Activated CD8-positive, alpha-beta memory T cell treated with anti-CD3 and anti-CD28 coated beads, Interleukin-2, amount 50 U/mL, for 1 hour (primary cell): Measurements from ENCODE around the gene SRP68.
"Not testable (repeated sequence)": the region's sequence is repeated elsewhere in the genome, so short reads cannot be mapped to it uniquely, and the experiment has no call there.

Source experiments
- DNase-seq: peaks from one replicate; pipeline ENCODE4 v3.0.0-alpha.2; 2020; ENCODE audit errors: extremely low read depth

SRP68 gene

GRCh38 chr17:76076765-76077583 is 4.7 kb upstream of the SRP68 start:
- no peak for DNase-seq

- no peak for DNase-seq
Measured at GRCh38 chr17:76076146-76076764, 3.9 kb upstream of the SRP68 start.

DNA sequence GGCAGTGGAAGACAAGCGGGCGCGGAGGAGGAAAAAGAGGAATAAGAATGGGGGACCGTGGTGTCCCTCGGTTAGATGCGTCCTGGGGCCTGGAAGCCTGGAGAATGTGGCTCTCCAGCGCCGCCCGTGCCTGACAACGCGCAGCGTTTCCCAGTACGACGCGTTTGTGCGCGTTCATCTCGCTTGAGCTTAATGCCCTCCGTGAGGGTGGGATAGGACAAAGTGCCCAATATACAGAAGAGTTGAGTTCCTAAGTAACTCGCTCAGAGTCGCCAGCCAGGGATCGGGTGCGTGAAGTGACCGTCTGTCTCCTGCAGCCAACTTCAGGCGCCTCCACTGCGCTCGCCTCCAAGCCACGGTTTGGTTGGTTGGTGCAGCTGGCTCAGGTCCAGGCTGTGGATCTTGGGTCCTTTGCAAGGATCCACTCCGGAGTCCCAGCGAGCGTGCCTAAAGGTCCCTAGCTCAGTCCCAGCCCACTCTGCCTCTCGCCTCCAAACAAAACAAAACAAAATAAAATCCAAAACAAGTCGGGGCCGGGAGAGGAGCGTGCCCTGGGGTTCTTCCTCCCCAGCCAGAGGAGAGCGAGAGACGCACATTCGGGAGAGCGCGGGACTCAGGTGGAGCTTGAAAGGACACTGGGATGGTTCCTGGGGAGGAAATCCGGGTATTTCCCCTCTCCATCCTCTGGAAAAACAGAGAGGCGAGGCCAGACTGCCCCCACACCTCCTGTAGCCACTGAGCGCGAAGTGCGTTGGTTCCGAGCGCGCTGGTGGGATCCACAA is 3.2 kb upstream of the SRP68 start:
- no peak for DNase-seq

DNA sequence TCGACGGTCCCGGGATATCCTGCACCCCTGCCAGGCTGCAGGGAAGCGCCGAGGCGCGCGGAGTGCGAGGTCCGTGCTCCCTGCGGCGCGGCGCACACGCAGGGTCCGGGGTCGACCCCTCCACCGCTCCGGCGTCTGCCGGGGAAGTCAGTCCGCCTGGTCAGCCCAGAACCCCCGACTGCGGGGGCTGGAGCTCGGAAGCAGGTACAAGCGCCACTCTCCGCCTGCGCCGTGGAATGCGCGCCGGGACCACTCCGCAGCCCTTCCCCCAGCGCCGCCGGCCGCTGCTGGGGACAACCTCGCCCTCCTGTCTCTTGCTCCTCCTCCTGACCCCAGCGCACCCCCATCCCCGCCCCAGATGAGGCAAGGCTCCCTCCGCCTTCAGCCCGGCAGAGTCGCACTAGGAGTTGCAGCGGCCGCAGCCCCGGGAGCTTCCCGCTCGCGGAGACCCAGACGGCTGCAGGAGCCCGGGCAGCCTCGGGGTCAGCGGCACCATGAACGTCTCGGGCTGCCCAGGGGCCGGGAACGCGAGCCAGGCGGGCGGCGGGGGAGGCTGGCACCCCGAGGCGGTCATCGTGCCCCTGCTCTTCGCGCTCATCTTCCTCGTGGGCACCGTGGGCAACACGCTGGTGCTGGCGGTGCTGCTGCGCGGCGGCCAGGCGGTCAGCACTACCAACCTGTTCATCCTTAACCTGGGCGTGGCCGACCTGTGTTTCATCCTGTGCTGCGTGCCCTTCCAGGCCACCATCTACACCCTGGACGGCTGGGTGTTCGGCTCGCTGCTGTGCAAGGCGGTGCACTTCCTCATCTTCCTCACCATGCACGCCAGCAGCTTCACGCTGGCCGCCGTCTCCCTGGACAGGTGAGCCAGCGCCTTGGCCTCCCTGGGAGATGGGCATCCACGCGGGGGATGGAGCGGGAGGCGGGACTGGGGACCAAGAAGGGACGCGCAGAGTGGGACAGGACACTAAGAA is 2.4 kb upstream of the SRP68 start, which contains the start of gene GALR2:
Gene GALR2, plus strand, starts transcription at position 392 of the 974 bp plus-strand sequence. Its CDS starts 103 bp downstream, at position 495.
- no peak for DNase-seq

DNA sequence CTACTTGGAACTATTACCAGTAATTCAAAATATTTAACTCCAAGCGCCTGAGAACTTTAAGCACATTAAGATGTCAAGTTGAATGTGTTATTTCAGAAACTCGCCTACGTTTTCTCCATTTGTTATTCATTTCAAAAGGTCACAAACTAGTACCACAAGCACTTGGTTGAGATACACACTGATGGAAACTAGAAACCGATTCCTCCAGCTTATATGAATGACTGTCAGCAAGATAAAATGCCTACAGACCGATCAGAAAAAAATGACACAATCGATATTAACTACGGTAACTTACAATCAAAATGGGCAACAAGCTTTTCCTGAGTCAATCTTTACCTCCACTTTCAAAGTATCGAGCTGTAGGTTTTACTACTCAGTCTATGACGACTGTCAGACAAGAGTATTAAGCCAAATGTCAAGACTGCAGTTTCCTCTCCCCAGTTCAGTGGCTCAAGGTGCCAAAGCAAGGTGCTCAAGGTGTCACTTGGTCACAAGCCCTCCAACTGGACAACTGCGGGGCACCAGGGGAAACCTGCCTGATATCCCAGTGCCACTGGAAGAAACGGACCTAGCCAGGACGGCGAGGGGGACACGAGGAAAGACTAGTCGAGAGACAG is 678 bp downstream of the SRP68 start:
- DNase-seq = no peak

- DNase-seq = no peak
Measured at GRCh38 chr17:76065775-76066174, 6.5 kb downstream of the SRP68 start.

DNA sequence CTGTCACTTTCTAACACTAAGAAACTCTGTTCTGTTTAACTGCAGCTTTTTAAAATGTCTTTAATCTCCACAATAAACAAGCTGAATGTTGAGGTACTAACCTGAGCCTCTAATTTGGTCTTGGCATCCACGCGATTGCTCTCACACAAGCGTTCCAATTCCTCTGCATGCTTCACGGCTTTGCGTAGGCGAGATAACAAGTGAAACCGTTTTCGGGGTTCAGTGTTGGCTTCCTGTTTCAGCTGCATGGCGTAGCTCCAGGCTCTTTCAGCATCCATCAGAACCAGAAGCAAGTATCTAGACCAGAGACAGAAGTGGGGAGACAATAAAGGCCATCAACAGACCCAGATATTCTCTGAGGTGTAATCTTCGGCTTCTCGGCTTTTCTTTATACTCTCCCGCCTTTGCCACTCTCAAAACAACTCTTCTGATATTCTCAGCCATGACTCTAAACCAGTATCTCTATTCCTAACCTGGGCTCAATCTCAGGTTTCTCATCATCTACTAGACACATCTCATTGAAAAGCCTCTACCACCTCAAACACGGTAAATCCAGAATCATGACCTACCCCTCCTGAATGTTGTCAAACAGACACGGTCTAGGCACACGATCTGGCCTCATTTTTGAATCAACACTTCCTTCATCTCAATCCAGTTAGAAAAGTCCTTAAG is 8.3 kb downstream of the SRP68 start:
- DNase-seq = no peak

DNA sequence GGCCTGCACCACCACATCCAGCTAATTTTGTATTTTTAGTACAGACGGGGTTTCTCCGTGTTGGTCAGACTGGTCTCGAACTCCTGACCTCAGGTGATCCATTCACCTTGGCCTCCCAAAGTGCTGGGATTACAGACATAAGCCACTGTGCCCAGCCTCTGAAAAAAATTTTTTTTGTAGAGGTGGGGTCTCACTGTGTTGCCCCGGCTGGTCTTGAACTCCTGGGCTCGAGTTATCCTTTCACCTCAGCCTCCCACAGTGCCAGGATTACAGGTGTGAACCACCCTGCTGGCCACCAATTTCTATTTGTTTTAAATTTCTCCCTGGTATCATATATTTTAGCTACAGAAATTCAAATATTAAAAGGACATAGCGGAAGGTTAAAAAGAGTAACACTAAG is 14.1 kb downstream of the SRP68 start:
- not testable (repeated sequence) for DNase-seq

- no peak for DNase-seq
Measured at GRCh38 chr17:76056882-76057281, 15.4 kb downstream of the SRP68 start.

DNA sequence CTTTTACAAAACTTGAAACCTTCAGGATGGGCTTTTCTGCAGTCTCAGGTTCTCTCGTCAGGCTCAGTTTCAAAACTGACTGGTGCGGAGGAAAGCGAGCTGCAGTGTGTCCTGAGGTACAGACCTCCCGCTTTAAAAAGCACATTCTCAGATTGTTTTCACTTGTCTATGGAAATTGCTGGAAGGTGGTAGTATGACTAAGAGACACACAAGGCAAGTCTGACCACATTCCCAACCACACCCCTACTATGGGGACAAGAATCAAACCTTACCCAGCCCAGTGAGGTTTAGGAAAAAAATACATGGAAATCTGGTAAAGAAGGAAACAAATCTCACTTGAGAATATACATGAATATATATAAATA is 18.2 kb downstream of the SRP68 start:
- no peak for DNase-seq

DNA sequence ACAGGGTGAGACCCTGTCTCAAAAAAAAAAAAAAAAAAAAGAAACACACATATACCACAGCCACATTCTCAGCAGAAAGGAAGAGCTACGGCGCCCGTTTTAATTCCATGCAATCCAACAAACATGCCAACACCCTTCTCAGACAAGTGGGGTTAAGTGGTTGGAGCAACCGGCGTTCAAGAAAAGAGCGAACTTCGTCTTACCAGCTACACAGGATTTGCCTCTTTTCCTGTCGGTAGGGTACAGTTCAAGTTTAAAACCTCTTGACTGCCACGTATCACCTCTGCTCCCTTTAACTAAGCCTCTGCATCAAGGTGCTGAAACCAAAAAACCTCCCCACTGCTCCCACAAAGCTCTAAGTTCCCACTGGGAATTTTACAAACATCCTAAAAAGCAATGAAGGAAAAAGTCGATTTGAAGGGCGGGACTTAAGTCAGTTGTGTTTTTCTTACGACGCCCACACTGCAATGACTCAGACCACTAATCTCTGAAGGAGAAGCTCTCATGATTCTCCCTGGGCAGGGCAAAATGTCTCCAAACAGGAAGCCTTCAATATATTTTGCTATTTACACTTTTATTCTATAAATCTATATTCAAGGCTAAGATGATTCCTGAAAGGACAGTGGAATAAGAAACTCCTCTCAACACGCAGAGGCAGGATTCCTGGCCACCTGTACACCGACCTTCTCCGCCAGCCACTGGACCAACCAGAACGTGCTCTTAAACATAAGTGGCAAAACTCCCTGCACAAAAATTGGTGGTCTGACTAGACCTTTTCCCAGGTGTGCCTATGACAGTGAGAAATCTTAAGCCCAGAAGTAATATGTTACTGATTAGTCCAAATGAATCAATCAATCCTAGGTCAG is 18.8 kb downstream of the SRP68 start:
- DNase-seq = no peak

- DNase-seq = no peak
Measured at GRCh38 chr17:76051561-76051960, 20.8 kb downstream of the SRP68 start.

GRCh38 chr17:76050538-76051467 is 21.5 kb downstream of the SRP68 start:
- DNase-seq = no peak

DNA sequence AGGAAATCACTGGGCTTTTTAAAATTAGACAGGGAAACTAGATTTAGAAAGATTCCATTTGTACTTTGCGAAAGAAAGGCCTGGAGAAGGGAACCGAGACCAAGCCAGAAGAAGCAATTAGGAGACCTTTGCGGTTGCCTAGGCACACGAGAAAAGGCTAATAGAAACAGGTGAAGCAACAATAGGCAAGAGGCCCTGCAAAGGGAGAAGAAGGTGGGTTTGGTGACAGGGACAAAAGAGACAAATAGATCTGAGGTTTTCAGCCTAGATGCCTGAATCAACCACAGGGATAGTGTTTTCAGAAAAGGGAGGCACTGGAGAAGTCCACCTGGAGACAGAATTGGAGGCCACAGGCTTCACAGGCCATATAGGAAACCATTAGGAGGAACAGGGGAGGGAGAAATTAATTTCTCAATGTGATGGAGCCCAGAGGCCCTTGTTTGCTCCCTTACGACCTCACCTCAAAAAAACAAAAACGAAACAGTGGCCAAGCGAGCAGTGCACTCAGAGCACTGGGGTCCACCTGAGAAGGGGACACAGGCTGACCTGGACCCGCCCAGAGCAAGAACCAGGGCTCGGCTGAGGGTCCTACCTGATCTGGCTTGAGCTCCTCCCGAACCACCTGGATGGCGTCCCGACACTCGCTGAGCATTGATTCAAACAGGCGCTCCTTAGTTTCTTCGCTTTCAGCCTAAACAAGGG is 22.3 kb downstream of the SRP68 start:
- DNase-seq = no peak

DNA sequence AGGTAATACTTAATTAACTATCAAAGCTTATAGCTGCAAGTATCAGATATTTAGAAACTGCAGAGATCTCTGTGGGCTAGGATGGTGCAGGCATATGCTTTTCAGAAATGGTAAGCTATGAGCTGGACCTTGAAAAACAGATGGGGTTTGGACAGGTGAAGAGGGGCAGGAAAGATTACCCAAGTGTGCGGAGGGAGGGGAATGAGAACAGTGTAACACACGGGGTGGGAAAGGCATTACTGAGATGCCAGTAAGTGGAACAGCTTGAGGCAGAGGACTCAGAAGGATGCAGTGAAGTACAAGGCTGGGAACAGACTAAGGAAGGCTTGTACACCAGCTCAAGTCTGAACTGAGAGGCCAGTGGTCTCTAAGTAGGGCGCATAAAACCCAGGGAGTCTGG is 23.1 kb downstream of the SRP68 start:
- DNase-seq = no peak

DNA sequence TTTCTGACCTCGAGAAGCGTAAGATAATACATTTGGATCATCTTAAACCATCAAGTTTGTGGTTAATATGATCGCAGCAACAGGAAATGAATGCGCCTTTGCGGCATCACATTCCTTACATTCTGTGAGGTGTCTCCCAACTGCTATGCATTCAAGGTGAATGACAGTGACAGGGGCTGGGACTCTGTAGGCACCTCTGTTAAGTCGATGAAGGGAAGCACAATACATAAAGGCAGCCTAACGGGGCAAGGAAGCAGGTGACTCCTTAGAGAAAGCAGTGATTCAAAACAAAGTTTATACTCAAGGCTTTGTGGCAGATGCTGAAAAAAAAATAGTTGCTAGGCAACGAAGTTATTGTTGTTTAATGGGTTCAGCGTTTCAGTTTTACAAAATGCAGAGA is 23.6 kb downstream of the SRP68 start:
- DNase-seq = no peak

- no peak for DNase-seq
Measured at GRCh38 chr17:76048025-76048605, 24.2 kb downstream of the SRP68 start.
